ENCODE data around the gene KIAA0513.

Gene KIAA0513

GRCh38 chr16:85103114-85104079 lies 75.8 kb downstream of the KIAA0513 start:
- TF ChIP-seq ZFX (IDR thresholded peaks at IDR 0.05): no peak
- no peak for TF ChIP-seq CTCF (conservative IDR thresholded peaks at IDR 0.05)
- H3K27ac ChIP-seq: no peak overlapping the region

- TF ChIP-seq ZFX (IDR thresholded peaks at IDR 0.05): no peak
- TF ChIP-seq CTCF (conservative IDR thresholded peaks at IDR 0.05): no peak
- H3K27ac ChIP-seq: no peak overlapping the region
Measured at GRCh38 chr16:85104147-85104546, 76.6 kb downstream of the KIAA0513 start.

DNA sequence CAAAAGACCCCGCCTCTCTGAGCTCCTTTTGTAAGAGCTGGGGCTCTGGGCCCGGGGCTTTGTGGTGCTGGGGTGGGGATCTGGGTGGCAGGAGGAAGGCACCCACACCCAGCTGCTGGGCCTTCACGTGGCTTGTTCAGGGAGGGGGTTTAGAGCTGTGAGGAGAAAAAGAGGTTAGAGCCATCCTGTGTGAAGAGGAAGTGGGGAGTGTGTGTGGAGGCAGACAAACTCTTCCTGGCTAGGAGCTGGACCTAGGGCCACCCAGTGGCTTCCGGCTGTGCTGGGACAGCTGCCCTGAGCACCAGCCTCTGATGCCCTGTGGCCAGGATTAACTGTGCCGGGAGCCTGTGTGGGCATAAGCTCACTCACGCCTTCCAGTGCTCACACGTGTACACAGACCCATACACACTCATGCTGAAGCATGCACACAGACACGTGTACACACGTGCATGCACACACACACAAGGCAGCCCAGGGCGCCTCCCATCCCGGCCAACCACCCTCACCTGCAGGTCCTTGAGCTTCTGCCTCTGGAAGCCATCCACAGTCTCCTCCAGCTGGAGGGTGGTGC lies 77.3 kb downstream of the KIAA0513 start:
- TF ChIP-seq ZFX (IDR thresholded peaks at IDR 0.05) (no peak), CTCF (conservative IDR thresholded peaks at IDR 0.05) (no peak)
- no peak overlapping the region for H3K27ac ChIP-seq

DNA sequence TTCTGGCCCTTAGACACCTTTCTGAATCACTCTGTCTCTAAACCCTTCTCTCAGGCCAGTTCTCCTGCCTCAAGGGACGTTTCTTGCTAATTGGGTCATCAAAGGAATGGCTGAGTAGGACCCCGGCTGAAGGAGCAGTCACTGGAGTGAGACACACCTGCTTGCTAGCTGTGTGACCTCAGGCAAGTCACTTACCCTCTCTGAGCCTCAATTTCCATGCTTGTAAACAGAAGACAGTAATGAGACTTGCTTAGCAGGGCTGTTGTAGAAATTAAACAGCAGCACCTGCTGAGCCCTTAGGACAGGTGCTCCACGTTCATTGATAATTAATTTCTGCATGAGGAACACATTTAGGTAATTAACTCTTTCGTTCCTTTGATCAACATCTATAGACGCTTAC lies 77.9 kb downstream of the KIAA0513 start:
- no peak overlapping the region for H3K27ac ChIP-seq
- no peak for TF ChIP-seq CTCF (conservative IDR thresholded peaks at IDR 0.05)
- TF ChIP-seq ZFX (IDR thresholded peaks at IDR 0.05): no peak

DNA sequence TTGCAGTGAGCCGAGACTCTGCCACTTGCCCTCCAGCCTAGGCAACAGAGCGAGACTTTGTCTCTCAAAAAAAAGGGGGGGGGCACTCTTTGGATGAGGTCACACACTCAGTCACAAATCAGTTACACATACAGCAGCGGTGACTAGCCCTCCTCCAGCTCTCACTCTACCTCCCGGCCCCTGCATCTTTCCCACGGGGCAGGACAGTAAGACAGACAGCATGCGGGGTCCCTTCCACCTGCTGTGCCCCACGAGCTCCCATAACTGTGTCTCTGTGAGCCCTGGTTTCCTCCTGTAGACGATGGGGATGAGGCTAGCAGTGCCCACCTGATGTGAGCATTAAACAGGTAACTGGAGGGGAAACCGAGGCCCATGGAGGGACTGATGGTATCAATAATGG lies 79.5 kb downstream of the KIAA0513 start:
- H3K27ac ChIP-seq: no peak overlapping the region
- TF ChIP-seq CTCF (conservative IDR thresholded peaks at IDR 0.05) (no peak), ZFX (IDR thresholded peaks at IDR 0.05) (no peak)

GRCh38 chr16:85107532-85107931 lies 79.9 kb downstream of the KIAA0513 start:
- no peak overlapping the region for H3K27ac ChIP-seq
- TF ChIP-seq CTCF (conservative IDR thresholded peaks at IDR 0.05) (no peak), ZFX (IDR thresholded peaks at IDR 0.05) (no peak)

- TF ChIP-seq CTCF (conservative IDR thresholded peaks at IDR 0.05): no peak
- no peak for TF ChIP-seq ZFX (IDR thresholded peaks at IDR 0.05)
- H3K27ac ChIP-seq: no peak overlapping the region
Measured at GRCh38 chr16:85110105-85110504, 82.5 kb downstream of the KIAA0513 start.
